H1 (cell line): ENCODE results near the gene SMIM24. TPM values are rescaled to one million over a fixed set of nuclear protein-coding genes. Genes with fewer than 3 reads are reported as not detected.

ENCODE experiments used
- CTCF ChIA-PET: fragments of 300-600 bp; sonication (Branson Sonifier 250); formaldehyde crosslinking; loops from one replicate; lab custom pipeline; 2021; ENCODE audit not compliant: partially characterized antibody; lab: Charles Lee
- POLR2A ChIA-PET: fragments of 300-600 bp; sonication (Branson Sonifier 250); formaldehyde crosslinking; loops from one replicate; lab custom pipeline; 2021; ENCODE audit warnings: inconsistent platforms; ENCODE audit not compliant: partially characterized antibody; lab: Charles Lee
- DNase-seq, 2 experiments: peaks; one replicate each; pipeline versions ENCODE4 v3.0.0 to v3.0.0-alpha.2; 2010 to 2022; ENCODE audit warnings: low spot score in 2 of 2, low read depth in 1 of 2, mixed read lengths in 1 of 2
- FAIRE-seq: peaks from 2 replicates; lab custom pipeline; 2011; peaks lifted over from hg19 to GRCh38; lab: Jason Lieb, UNC
- H2AFZ ChIP-seq: 2 replicates; pipeline ENCODE4 v1.8.1; 2012; ENCODE audit warnings: low read length, inconsistent platforms
- H2AK5ac ChIP-seq: 2 replicates; pipeline ENCODE4 v1.6.1; 2013; ENCODE audit warnings: low read depth, low read length
- H2BK120ac ChIP-seq: replicated peaks from 2 replicates; pipeline ENCODE3; 2013; ENCODE audit warnings: low read depth, low read length, inconsistent platforms
- H2BK12ac ChIP-seq: 2 replicates; pipeline ENCODE4 v1.6.1; 2013; ENCODE audit warnings: low read depth, low read length
- H2BK15ac ChIP-seq: 2 replicates; pipeline ENCODE4 v1.6.1; 2013; ENCODE audit warnings: low read length
- H2BK20ac ChIP-seq: 2 replicates; pipeline ENCODE4 v1.6.1; 2013; ENCODE audit warnings: low read length
- H2BK5ac ChIP-seq: 2 replicates; pipeline ENCODE4 v1.6.1; 2013; ENCODE audit warnings: low read depth, low read length
- H3K14ac ChIP-seq: 2 replicates; pipeline ENCODE4 v1.6.1; 2013; ENCODE audit warnings: inconsistent platforms; ENCODE audit not compliant: insufficient read length
- H3K18ac ChIP-seq: 2 replicates; pipeline ENCODE4 v1.6.1; 2013; ENCODE audit warnings: low read length; ENCODE audit errors: extremely low read depth
- H3K23ac ChIP-seq: 2 replicates; pipeline ENCODE4 v1.6.1; 2013; ENCODE audit warnings: inconsistent platforms; ENCODE audit not compliant: insufficient read length
- H3K23me2 ChIP-seq: 2 replicates; pipeline ENCODE4 v1.6.1; 2013; ENCODE audit warnings: low read depth, low read length
- H3K27ac ChIP-seq: 2 replicates; pipeline ENCODE4 v1.6.1; 2011; ENCODE audit warnings: low read depth, low read length, inconsistent platforms
- H3K27me3 ChIP-seq, 4 experiments: replicated peaks in 1 of 4; 1 replicate in 1 of 4; 2 replicates in 3 of 4; pipeline versions ENCODE4 v1.6.1 to v1.8.1; 2011 to 2013; ENCODE audit warnings: low read length in 3 of 4, mild to moderate bottlenecking in 3 of 4, inconsistent platforms in 2 of 4, mixed read lengths in 2 of 4, moderate library complexity in 1 of 4; ENCODE audit not compliant: control insufficient read depth in 3 of 4, insufficient read depth in 3 of 4; ENCODE audit errors: extremely low read depth in 1 of 4
- H3K36me3 ChIP-seq, 4 experiments: 2 replicates each; pipeline versions ENCODE4 v1.6.1 to v1.8.1; 2011 to 2013; ENCODE audit warnings: mild to moderate bottlenecking in 4 of 4, low read length in 3 of 4, moderate library complexity in 2 of 4, control low read depth in 1 of 4, inconsistent platforms in 1 of 4; ENCODE audit not compliant: insufficient read depth in 4 of 4, control insufficient read depth in 2 of 4
- H3K4ac ChIP-seq: replicated peaks from 2 replicates; pipeline ENCODE3; 2013; ENCODE audit warnings: low read length, low read depth, mixed read lengths, inconsistent platforms; ENCODE audit not compliant: insufficient read length
- H3K4me1 ChIP-seq, 4 experiments: replicated peaks in 1 of 4; 1 replicate in 1 of 4; 2 replicates in 3 of 4; pipeline versions ENCODE4 v1.6.1 to v1.8.1; 2011 to 2013; ENCODE audit warnings: low read length in 3 of 4, inconsistent platforms in 2 of 4, mixed read lengths in 1 of 4; ENCODE audit not compliant: insufficient read depth in 4 of 4, control insufficient read depth in 3 of 4
- H3K4me2 ChIP-seq, 2 experiments: 2 replicates each; pipeline versions ENCODE4 v1.6.1 to v1.8.1; 2011 to 2013; ENCODE audit warnings: low read depth in 2 of 2, low read length in 2 of 2, control low read depth in 1 of 2, inconsistent platforms in 1 of 2, mild to moderate bottlenecking in 1 of 2; ENCODE audit not compliant: insufficient read depth in 1 of 2
- H3K4me3 ChIP-seq, 4 experiments: fragments of 200-600, 300-600 bp in 1 of 4; sonication (generic), shearing (Covaris generic), sonication (Bioruptor Twin) in 1 of 4; 2 replicates each; pipeline versions ENCODE4 v1.5.1 to v1.8.1; 2011 to 2016; ENCODE audit warnings: low read length in 4 of 4, low read depth in 3 of 4, control low read depth in 2 of 4, inconsistent platforms in 2 of 4, mild to moderate bottlenecking in 2 of 4, mixed read lengths in 1 of 4, moderate library complexity in 1 of 4; ENCODE audit not compliant: insufficient read depth in 2 of 4; ENCODE audit errors: extremely low read depth in 1 of 4
- H3K56ac ChIP-seq: replicated peaks from 2 replicates; pipeline ENCODE3; 2013; ENCODE audit warnings: low read depth, mild to moderate bottlenecking, mixed read lengths, low read length, inconsistent platforms; ENCODE audit not compliant: insufficient read length
- H3K79me1 ChIP-seq: 2 replicates; pipeline ENCODE4 v1.6.1; 2013; ENCODE audit warnings: low read depth, low read length, control low read depth
- H3K79me2 ChIP-seq, 2 experiments: 2 replicates each; pipeline versions ENCODE4 v1.6.1 to v1.8.1; 2012 to 2013; ENCODE audit warnings: low read length in 2 of 2, mild to moderate bottlenecking in 2 of 2, inconsistent platforms in 1 of 2; ENCODE audit not compliant: insufficient read depth in 2 of 2, control insufficient read depth in 1 of 2
- H3K9ac ChIP-seq, 4 experiments: replicated peaks in 1 of 4; 1 replicate in 1 of 4; 2 replicates in 3 of 4; pipeline versions ENCODE4 v1.6.1 to v1.8.1; 2011 to 2013; ENCODE audit warnings: low read depth in 3 of 4, low read length in 3 of 4, control low read depth in 2 of 4, mild to moderate bottlenecking in 2 of 4, moderate library complexity in 2 of 4, inconsistent platforms in 1 of 4; ENCODE audit errors: extremely low read depth in 1 of 4
- H3K9me3 ChIP-seq, 2 experiments: 2 replicates each; pipeline versions ENCODE4 v1.6.1 to v1.8.1; 2012 to 2013; ENCODE audit warnings: mild to moderate bottlenecking in 2 of 2, moderate library complexity in 2 of 2, control low read depth in 1 of 2, inconsistent platforms in 1 of 2, low read depth in 1 of 2, low read length in 1 of 2, mixed read lengths in 1 of 2; ENCODE audit not compliant: insufficient read depth in 2 of 2
- H4K20me1 ChIP-seq, 2 experiments: replicated peaks in 1 of 2; 2 replicates each; pipeline versions ENCODE3 to v1.8.1; 2011 to 2013; ENCODE audit warnings: inconsistent platforms in 2 of 2, low read length in 2 of 2, mild to moderate bottlenecking in 1 of 2; ENCODE audit not compliant: insufficient read depth in 2 of 2, control insufficient read depth in 1 of 2
- H4K5ac ChIP-seq: 2 replicates; pipeline ENCODE4 v1.6.1; 2013; ENCODE audit warnings: low read length, low read depth, mixed read lengths, inconsistent platforms; ENCODE audit not compliant: insufficient read length
- H4K8ac ChIP-seq: 2 replicates; pipeline ENCODE4 v1.8.0; 2013; ENCODE audit warnings: mild to moderate bottlenecking, moderate library complexity, low read length, inconsistent platforms; ENCODE audit not compliant: insufficient read depth; ENCODE audit errors: extremely low read depth
- H4K91ac ChIP-seq: replicated peaks from 2 replicates; pipeline ENCODE3; 2013; ENCODE audit warnings: low read length, mixed read lengths, inconsistent platforms; ENCODE audit not compliant: insufficient read length
- E2F6 ChIP-seq: IDR thresholded peaks from 2 replicates; pipeline ENCODE4 v1.6.1; 2012; ENCODE audit warnings: inconsistent platforms
- HDAC2 ChIP-seq, 2 experiments: fragments of 300-600 bp in 1 of 2; sonication (generic) in 1 of 2; IDR thresholded peaks; 2 replicates each; pipeline ENCODE4 v1.6.1; 2011 to 2012; ENCODE audit warnings: low read depth in 2 of 2, low read length in 2 of 2, mild to moderate bottlenecking in 2 of 2, moderate library complexity in 2 of 2, borderline replicate concordance in 1 of 2, inconsistent platforms in 1 of 2
- JUN ChIP-seq: IDR thresholded peaks from 2 replicates; pipeline ENCODE4 v1.6.1; 2011; ENCODE audit warnings: low read depth, mild to moderate bottlenecking, improper control_type of control experiment, low read length
- WGBS, 2 experiments: shearing (Covaris generic) in 1 of 2; methylation state at CpG; one replicate each; pipeline versions ENCODE4 v1.1.6 to v1.1.7; 2013 to 2015; ENCODE audit warnings: low lambda C conversion rate in 2 of 2, mixed read lengths in 2 of 2, inconsistent platforms in 1 of 2, low coverage in 1 of 2, missing lambda C conversion rate in 1 of 2; ENCODE audit not compliant: insufficient replicate concordance in 2 of 2, insufficient coverage in 1 of 2, insufficient read length in 1 of 2; ENCODE audit errors: extremely low coverage in 1 of 2, missing lambda C conversion rate in 1 of 2; 5-methylcytosine and 5-hydroxymethylcytosine counted together
- polyA plus RNA-seq, 7 experiments: library from polyadenylated mRNA; depleted of rRNA in 3 of 7; stranded (reverse) in 5 of 7; unstranded in 2 of 7; fragments of >200 nt in 5 of 7; fragments of 200-250 nt in 2 of 7; gene quantifications; 1 replicate in 5 of 7; 2 replicates in 1 of 7; 4 replicates in 1 of 7; pipeline versions ENCODE4 v1.2.1 to v1.2.3, GENCODE V29; 2011 to 2013; ENCODE audit warnings: missing spikeins in 2 of 7, mixed read lengths in 2 of 7
- total RNA-seq: library from RNA; stranded (reverse); fragmentation: NEBNext Ultra II Directional; extraction: Animal tissue kit (Norgen Biotek cat#: 25700); gene quantifications from 2 replicates; pipeline ENCODE4 v1.2.1, GENCODE V29; 2021

The SMIM24 gene
- total and polyA plus RNA-seq, 2 of the 8 experiments (the other 6 are each of a cell fraction or from before 2014, with no cell fraction given) = 3.8 to 4.5 TPM

GRCh38 chr19:3514930-3515329 is 34.6 kb upstream of the SMIM24 start:
- Histone ChIP-seq H3K36me3 (no peaks in the 10 kb centered on the region; a peak in 1 of 8 replicates), H3K4ac (no peak overlapping the region), H3K14ac (no peak overlapping the region), H3K4me2 (no peak overlapping the region), H2BK5ac (peak overlapping the region; percentile 44; the same call in 1 of the 2 replicates), H3K23ac (no peak overlapping the region), H3K27me3 (no peaks in the 10 kb centered on the region), H3K56ac (no peak overlapping the region), H3K4me1 (peaks cover 0 to 20% (median 18%) of the 10 kb centered on the region in 4 experiments; a peak in 6 of 7 replicates), H3K79me1 (peaks cover 29% of the 10 kb centered on the region), H4K20me1 (peaks cover 8 to 23% of the 10 kb centered on the region in 2 experiments), H2BK20ac (no peak overlapping the region), H3K4me3 (no peak overlapping the region), H2AFZ (no peak overlapping the region), H4K5ac (no peak overlapping the region), H3K9ac (no peak overlapping the region), H4K91ac (no peak overlapping the region), H3K18ac (no peak overlapping the region), H3K9me3 (no peaks in the 10 kb centered on the region), H2BK15ac (no peak overlapping the region), H4K8ac (no peak overlapping the region), H3K79me2 (peaks cover 0 to 76% of the 10 kb centered on the region in 2 experiments; a peak in 3 of 4 replicates), H3K27ac (no peak overlapping the region), H2BK120ac (no peak overlapping the region), H2BK12ac (no peak overlapping the region), H3K23me2 (no peaks in the 10 kb centered on the region), H2AK5ac (no peak overlapping the region)
- no peak for DNase-seq
- ChIA-PET POLR2A (interaction anchor here (0.9 to 2.3 kb wide), 3 partner anchors 9 to 45 kb away, joined by 3 to 7 read pairs (median 3); partner anchors contain the start of gene FZR1), CTCF (interaction anchor here (1.0 to 5.4 kb wide), 4 partner anchors 12 to 32 kb away, joined by 3 to 28 read pairs (median 10); partner anchors contain the start of gene DOHH)
- FAIRE-seq = no peak
- TF ChIP-seq HDAC2 (IDR thresholded peaks at IDR 0.05; ENCODE audit: borderline replicate concordance in 1 of 2, low read depth in 2 of 2, low read length in 2 of 2) = no peak
- TF ChIP-seq E2F6 = no peak
- no peak for TF ChIP-seq JUN
- WGBS, 2 experiments = 90% methylated on average over 12 of the region's 12 CpGs; no CpG with 5 or more reads in 1 of the 2 experiments
